Sciatic nerve (tissue), 2 donors: ENCODE measurements around the gene DTNBP1. TPM values are rescaled to one million over a fixed set of nuclear protein-coding genes. Genes with fewer than 3 reads are reported as not detected.

ENCODE experiments used
- ATAC-seq: fragments of 200-7000 bp; cut with Tn5 transposase; one replicate; pipeline ENCODE4 v1.9.1; 2020; ENCODE audit warnings: mild to moderate bottlenecking, moderate library complexity
- DNase-seq: peaks from one replicate; pipeline ENCODE4 v3.0.0-alpha.2; 2020; ENCODE audit warnings: low spot score
- intact Hi-C: fragments of 100-400 bp; cut with DNase I; formaldehyde crosslinking; loops from one replicate; pipeline ENCODE4 v1.14.2; 2022
- total RNA-seq: library from RNA; stranded (reverse); fragmentation: NEBNext Ultra II Directional; extraction: Animal tissue kit (Norgen Biotek cat#: 25700); gene quantifications from one replicate; pipeline ENCODE4 v1.2.1, GENCODE V29; 2021
- donor health status: DM: no; HTN: no; CAD: no.
- donor health status: DM: no; HTN: no; CAD: no.

DTNBP1 gene
- total RNA-seq, 1 donor from 2014 or later: 25.3 TPM

- ATAC-seq (no peak), DNase-seq (no peak)
- intact Hi-C loops: no loop called here
These were observed 33.3 kb downstream of the DTNBP1 start for GRCh38 chr6:15629487-15629886.

GRCh38 chr6:15628499-15629131 lies 34.2 kb downstream of the DTNBP1 start:
- peak; percentile 79 for ATAC-seq
- intact Hi-C loops: no loop called here

GRCh38 chr6:15627821-15628220 lies 35.0 kb downstream of the DTNBP1 start:
- DNase-seq (no peak), ATAC-seq (no peak)
- intact Hi-C loops: no loop called here

More at GRCh38 chr6:15628499-15629131, 34.2 kb downstream of the DTNBP1 start:
- DNase-seq: no peak

GRCh38 chr6:15626878-15627674 lies 35.8 kb downstream of the DTNBP1 start:
- intact Hi-C loops: no loop called here
- ATAC-seq: peak; percentile 59
- no peak for DNase-seq

- intact Hi-C loops: no loop called here
- ATAC-seq (no peak), DNase-seq (no peak)
These were observed 36.7 kb downstream of the DTNBP1 start for GRCh38 chr6:15626160-15626559.

- peak; percentile 79 for ATAC-seq
- intact Hi-C loops: no loop called here
These were observed 39.3 kb downstream of the DTNBP1 start for GRCh38 chr6:15623276-15624116.

GRCh38 chr6:15622045-15622740 lies 40.6 kb downstream of the DTNBP1 start:
- ATAC-seq (no peak), DNase-seq (no peak)
- intact Hi-C loops: no loop called here

More at GRCh38 chr6:15623276-15624116, 39.3 kb downstream of the DTNBP1 start:
- DNase-seq: no peak

- DNase-seq: peak; percentile 66
- peak; percentile 88 for ATAC-seq
- intact Hi-C loops: no loop called here
These were observed 41.4 kb downstream of the DTNBP1 start for GRCh38 chr6:15621203-15622044.

- ATAC-seq (no peak), DNase-seq (no peak)
- intact Hi-C loops: no loop called here
These were observed 42.2 kb downstream of the DTNBP1 start for GRCh38 chr6:15620611-15621010.

GRCh38 chr6:15619330-15619729 lies 43.5 kb downstream of the DTNBP1 start:
- intact Hi-C loops: no loop called here
- ATAC-seq: no peak
- DNase-seq: no peak

- no peak for DNase-seq
- intact Hi-C loops: no loop called here
- no peak for ATAC-seq
These were observed 44.1 kb downstream of the DTNBP1 start for GRCh38 chr6:15618685-15619084.

GRCh38 chr6:15616261-15616660 lies 46.6 kb downstream of the DTNBP1 start:
- intact Hi-C loops: no loop called here
- DNase-seq (no peak), ATAC-seq (no peak)

- intact Hi-C loops: no loop called here
- DNase-seq (no peak), ATAC-seq (no peak)
These were observed 47.0 kb downstream of the DTNBP1 start for GRCh38 chr6:15615802-15616201.

GRCh38 chr6:15614277-15614676 lies 48.6 kb downstream of the DTNBP1 start:
- intact Hi-C loops: no loop called here
- DNase-seq: no peak
- ATAC-seq: no peak

GRCh38 chr6:15608396-15608795 lies 54.4 kb downstream of the DTNBP1 start:
- intact Hi-C loops: no loop called here
- no peak for DNase-seq
- ATAC-seq: no peak

GRCh38 chr6:15607603-15608002 lies 55.2 kb downstream of the DTNBP1 start:
- DNase-seq: no peak
- ATAC-seq: no peak
- intact Hi-C loops: no loop called here

GRCh38 chr6:15606347-15606746 lies 56.5 kb downstream of the DTNBP1 start:
- intact Hi-C loops: no loop called here
- no peak for ATAC-seq

GRCh38 chr6:15604843-15605242 lies 58.0 kb downstream of the DTNBP1 start:
- intact Hi-C loops: no loop called here
- no peak for ATAC-seq
- DNase-seq: no peak

More at GRCh38 chr6:15606347-15606746, 56.5 kb downstream of the DTNBP1 start:
- no peak for DNase-seq
